Stomach smooth muscle (tissue), 2 donors: Measurements from ENCODE around the gene PLCB2.

Source experiments
- H3K27ac ChIP-seq: one replicate; pipeline ENCODE4 v1.7.0; 2013; ENCODE audit warnings: mild to moderate bottlenecking, low read length, inconsistent platforms
- H3K27me3 ChIP-seq, 2 donors: one replicate each; pipeline ENCODE4 v1.7.0; 2013; ENCODE audit warnings: low read length in 2 of 2; ENCODE audit not compliant: insufficient read depth in 2 of 2, control insufficient read depth in 1 of 2
- H3K36me3 ChIP-seq, 2 donors: one replicate each; pipeline ENCODE4 v1.7.0; 2013; ENCODE audit warnings: low read length in 2 of 2; ENCODE audit not compliant: control insufficient read depth in 2 of 2, insufficient read depth in 2 of 2
- H3K4me1 ChIP-seq: one replicate; pipeline ENCODE4 v1.7.0; 2013; ENCODE audit warnings: low read length; ENCODE audit not compliant: control insufficient read depth, insufficient read depth
- H3K4me3 ChIP-seq, 2 donors: one replicate each; pipeline ENCODE4 v1.7.0; 2013; ENCODE audit warnings: low read length in 2 of 2
- H3K9ac ChIP-seq, 2 donors: one replicate each; pipeline ENCODE4 v1.7.0; 2013; ENCODE audit warnings: low read length in 2 of 2, mild to moderate bottlenecking in 1 of 2
- H3K9me3 ChIP-seq, 2 donors: one replicate each; pipeline ENCODE4 v1.7.0; 2013; ENCODE audit warnings: low read length in 2 of 2; ENCODE audit not compliant: control insufficient read depth in 2 of 2
- donor health status: healthy.
- donor health status: Pancreatic carcinoma.

The PLCB2 gene

GRCh38 chr15:40293006-40293405 is 14.7 kb downstream of the PLCB2 start:
- Histone ChIP-seq H3K36me3 (no peaks in the 10 kb centered on the region), H3K27ac (no peak overlapping the region), H3K4me3 (no peak overlapping the region), H3K9me3 (no peaks in the 10 kb centered on the region), H3K9ac (no peak overlapping the region), H3K4me1 (peaks cover 40% of the 10 kb centered on the region), H3K27me3 (no peaks in the 10 kb centered on the region)

GRCh38 chr15:40292246-40292645 is 15.5 kb downstream of the PLCB2 start:
- no peak overlapping the region for H3K27ac ChIP-seq
- no peaks in the 10 kb centered on the region for H3K36me3 ChIP-seq
- no peak overlapping the region for H3K4me3 ChIP-seq
- no peaks in the 10 kb centered on the region for H3K27me3 ChIP-seq
- H3K9me3 ChIP-seq = no peaks in the 10 kb centered on the region
- no peak overlapping the region for H3K9ac ChIP-seq
- peaks cover 42% of the 10 kb centered on the region for H3K4me1 ChIP-seq

GRCh38 chr15:40290918-40291574 is 16.7 kb downstream of the PLCB2 start:
- no peaks in the 10 kb centered on the region for H3K36me3 ChIP-seq
- H3K27ac ChIP-seq = no peak overlapping the region
- H3K9ac ChIP-seq = peak overlapping the region in 1 of 2 donors; percentile 7
- peak overlapping the region; percentile 27 to 62 for H3K4me3 ChIP-seq
- no peaks in the 10 kb centered on the region for H3K9me3 ChIP-seq
- H3K4me1 ChIP-seq = peaks cover 41% of the 10 kb centered on the region
- no peaks in the 10 kb centered on the region for H3K27me3 ChIP-seq

GRCh38 chr15:40290545-40290917 is 17.2 kb downstream of the PLCB2 start:
- Histone ChIP-seq H3K9ac (no peak overlapping the region), H3K4me1 (peaks cover 41% of the 10 kb centered on the region), H3K27me3 (no peaks in the 10 kb centered on the region), H3K36me3 (no peaks in the 10 kb centered on the region), H3K9me3 (no peaks in the 10 kb centered on the region), H3K27ac (no peak overlapping the region), H3K4me3 (no peak overlapping the region)

- H3K27ac ChIP-seq = no peak overlapping the region
- H3K4me3 ChIP-seq = no peak overlapping the region
- H3K36me3 ChIP-seq = no peaks in the 10 kb centered on the region
- H3K27me3 ChIP-seq = no peaks in the 10 kb centered on the region
- H3K9me3 ChIP-seq = no peaks in the 10 kb centered on the region
- H3K4me1 ChIP-seq = peaks cover 42% of the 10 kb centered on the region
- no peak overlapping the region for H3K9ac ChIP-seq
Observed at GRCh38 chr15:40289140-40289775, 18.5 kb downstream of the PLCB2 start.

GRCh38 chr15:40287968-40288367 is 19.8 kb downstream of the PLCB2 start:
- peaks cover 0 to 9% of the 10 kb centered on the region in 2 donors for H3K27me3 ChIP-seq

GRCh38 chr15:40287505-40287904 is 20.2 kb downstream of the PLCB2 start:
- Histone ChIP-seq H3K36me3 (no peaks in the 10 kb centered on the region), H3K9me3 (no peaks in the 10 kb centered on the region)

More at GRCh38 chr15:40287968-40288367, 19.8 kb downstream of the PLCB2 start:
- H3K9me3 ChIP-seq = no peaks in the 10 kb centered on the region
- peaks cover 55% of the 10 kb centered on the region for H3K4me1 ChIP-seq
- no peak overlapping the region for H3K27ac ChIP-seq
- H3K9ac ChIP-seq = no peak overlapping the region
- no peak overlapping the region for H3K4me3 ChIP-seq
- no peaks in the 10 kb centered on the region for H3K36me3 ChIP-seq

GRCh38 chr15:40286794-40287193 is 20.9 kb downstream of the PLCB2 start:
- H3K36me3 ChIP-seq = no peaks in the 10 kb centered on the region
- no peaks in the 10 kb centered on the region for H3K9me3 ChIP-seq
- H3K9ac ChIP-seq = no peak overlapping the region
- no peak overlapping the region for H3K4me3 ChIP-seq
- no peak overlapping the region for H3K27ac ChIP-seq
- peaks cover 64% of the 10 kb centered on the region for H3K4me1 ChIP-seq
- H3K27me3 ChIP-seq = peaks cover 0 to 16% of the 10 kb centered on the region in 2 donors

More at GRCh38 chr15:40287505-40287904, 20.2 kb downstream of the PLCB2 start:
- Histone ChIP-seq H3K9ac (no peak overlapping the region), H3K4me3 (no peak overlapping the region), H3K4me1 (peaks cover 59% of the 10 kb centered on the region), H3K27ac (no peak overlapping the region), H3K27me3 (peaks cover 0 to 10% of the 10 kb centered on the region in 2 donors)

GRCh38 chr15:40286061-40286532 is 21.6 kb downstream of the PLCB2 start:
- H3K4me1 ChIP-seq = peaks cover 63% of the 10 kb centered on the region

GRCh38 chr15:40285554-40286011 is 22.2 kb downstream of the PLCB2 start:
- Histone ChIP-seq H3K4me1 (peaks cover 60% of the 10 kb centered on the region), H3K9me3 (no peaks in the 10 kb centered on the region), H3K27me3 (peaks cover 8 to 29% of the 10 kb centered on the region in 2 donors), H3K9ac (no peak overlapping the region), H3K27ac (peak overlapping the region; percentile 62), H3K36me3 (no peaks in the 10 kb centered on the region), H3K4me3 (no peak overlapping the region)

More at GRCh38 chr15:40286061-40286532, 21.6 kb downstream of the PLCB2 start:
- Histone ChIP-seq H3K27me3 (peaks cover 3 to 23% of the 10 kb centered on the region in 2 donors), H3K9ac (no peak overlapping the region), H3K9me3 (no peaks in the 10 kb centered on the region), H3K4me3 (no peak overlapping the region), H3K36me3 (no peaks in the 10 kb centered on the region), H3K27ac (peak overlapping the region; percentile 62)

GRCh38 chr15:40285151-40285550 is 22.6 kb downstream of the PLCB2 start:
- Histone ChIP-seq H3K9ac (peak overlapping the region in 1 of 2 donors; percentile 21), H3K4me1 (peaks cover 60% of the 10 kb centered on the region), H3K27me3 (peaks cover 10 to 33% of the 10 kb centered on the region in 2 donors), H3K4me3 (no peak overlapping the region), H3K9me3 (no peaks in the 10 kb centered on the region), H3K27ac (peak overlapping the region; percentile 62), H3K36me3 (no peaks in the 10 kb centered on the region)
